Type B pancreatic cell (in vitro differentiated cells): Measurements from ENCODE around the gene DOLPP1. TPM values are rescaled to one million over a fixed set of nuclear protein-coding genes. Genes with fewer than 3 reads are reported as not detected.
A peak's percentile ranks its signal among the peaks of the same experiment; 100 is the strongest.

ENCODE experiments used
- DNase-seq: peaks from one replicate; pipeline ENCODE4 v3.0.0; 2021; ENCODE audit warnings: mixed read lengths; ENCODE audit not compliant: unreplicated experiment; ENCODE audit errors: extremely low spot score
- H3K27ac Mint-ChIP-seq: 2 replicates; pipeline ENCODE4 v1.8.0; 2021; ENCODE audit warnings: mild to moderate bottlenecking, mixed read lengths
- H3K27me3 Mint-ChIP-seq: 2 replicates; pipeline ENCODE4 v1.8.0; 2021; ENCODE audit warnings: mixed read lengths
- H3K36me3 Mint-ChIP-seq: 2 replicates; pipeline ENCODE4 v1.8.0; 2021; ENCODE audit warnings: mixed read lengths
- H3K4me1 Mint-ChIP-seq: one replicate; pipeline ENCODE4 v1.8.0; 2021; ENCODE audit warnings: mixed read lengths; ENCODE audit not compliant: unreplicated experiment
- H3K4me3 Mint-ChIP-seq: 2 replicates; pipeline ENCODE4 v1.8.0; 2021; ENCODE audit warnings: mild to moderate bottlenecking, mixed read lengths
- H3K9me3 Mint-ChIP-seq: 2 replicates; pipeline ENCODE4 v1.8.0; 2021; ENCODE audit warnings: mixed read lengths
- total RNA-seq: library from RNA; stranded (reverse); gene quantifications from 2 replicates; pipeline ENCODE4 v1.2.1, GENCODE V29; 2021; ENCODE audit warnings: low replicate concordance
- TF ChIP-seq, protein P1 (sequence below): fragments of 200-600 bp; sonication (generic); conservative IDR thresholded peaks from 2 replicates; pipeline ENCODE4 v1.5.0; 2021; ENCODE audit warnings: antibody characterized with exemption, mild to moderate bottlenecking

The DOLPP1 gene
- total RNA-seq, 1 donor from 2014 or later = 21.1 TPM

DNA sequence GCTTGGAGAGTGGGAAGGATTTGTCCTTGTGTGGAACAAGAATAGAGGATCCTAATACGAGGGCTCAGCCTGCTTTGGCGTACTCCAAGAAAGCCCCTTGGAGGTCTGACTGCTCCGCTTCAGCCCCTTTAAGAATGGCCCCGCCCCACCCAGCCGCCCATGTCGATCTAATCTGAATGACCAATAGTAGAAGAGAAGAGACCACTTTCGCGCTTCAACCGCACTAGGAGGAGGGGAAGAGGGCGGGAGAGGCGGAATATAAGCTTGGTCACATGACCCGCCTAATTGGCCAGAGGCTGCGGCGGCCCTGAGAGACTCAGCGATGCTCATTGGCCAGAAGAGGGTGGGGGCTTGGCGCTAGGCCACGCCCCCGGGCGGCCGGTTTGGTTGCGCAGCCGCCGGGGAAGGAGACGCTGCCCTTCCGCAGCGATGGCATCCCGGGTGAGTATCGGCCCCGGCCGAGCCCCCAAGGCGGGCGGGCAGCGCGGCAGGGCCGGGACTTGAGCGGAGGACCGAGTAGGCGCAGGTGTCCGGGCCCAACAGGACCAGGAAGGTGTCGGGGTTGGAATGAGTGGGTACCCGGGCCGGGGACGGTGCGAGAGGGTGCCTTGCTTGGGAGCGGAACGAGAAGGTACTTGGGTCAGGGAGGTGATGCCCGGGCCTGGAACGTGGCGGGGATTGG, 44.5 kb upstream of the DOLPP1 start, which contains the start of gene MIGA2:
Gene MIGA2, plus strand, starts transcription at position 386 of the 682 bp plus-strand sequence. CDS start 3,969 bp downstream, outside the sequence.
- no peaks in the 10 kb centered on the region for H3K36me3 Mint-ChIP-seq
- peaks cover 13% of the 10 kb centered on the region for H3K4me1 Mint-ChIP-seq
- TF ChIP-seq, protein P1, sequence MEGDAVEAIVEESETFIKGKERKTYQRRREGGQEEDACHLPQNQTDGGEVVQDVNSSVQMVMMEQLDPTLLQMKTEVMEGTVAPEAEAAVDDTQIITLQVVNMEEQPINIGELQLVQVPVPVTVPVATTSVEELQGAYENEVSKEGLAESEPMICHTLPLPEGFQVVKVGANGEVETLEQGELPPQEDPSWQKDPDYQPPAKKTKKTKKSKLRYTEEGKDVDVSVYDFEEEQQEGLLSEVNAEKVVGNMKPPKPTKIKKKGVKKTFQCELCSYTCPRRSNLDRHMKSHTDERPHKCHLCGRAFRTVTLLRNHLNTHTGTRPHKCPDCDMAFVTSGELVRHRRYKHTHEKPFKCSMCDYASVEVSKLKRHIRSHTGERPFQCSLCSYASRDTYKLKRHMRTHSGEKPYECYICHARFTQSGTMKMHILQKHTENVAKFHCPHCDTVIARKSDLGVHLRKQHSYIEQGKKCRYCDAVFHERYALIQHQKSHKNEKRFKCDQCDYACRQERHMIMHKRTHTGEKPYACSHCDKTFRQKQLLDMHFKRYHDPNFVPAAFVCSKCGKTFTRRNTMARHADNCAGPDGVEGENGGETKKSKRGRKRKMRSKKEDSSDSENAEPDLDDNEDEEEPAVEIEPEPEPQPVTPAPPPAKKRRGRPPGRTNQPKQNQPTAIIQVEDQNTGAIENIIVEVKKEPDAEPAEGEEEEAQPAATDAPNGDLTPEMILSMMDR = no peak
- DNase-seq = peak; percentile 95
- no peaks in the 10 kb centered on the region for H3K27me3 Mint-ChIP-seq
- H3K4me3 Mint-ChIP-seq = peak within 1 kb of the TSS; percentile 96
- H3K9me3 Mint-ChIP-seq = no peaks in the 10 kb centered on the region
- H3K27ac Mint-ChIP-seq = peak within 1 kb of the TSS; percentile 90

DNA sequence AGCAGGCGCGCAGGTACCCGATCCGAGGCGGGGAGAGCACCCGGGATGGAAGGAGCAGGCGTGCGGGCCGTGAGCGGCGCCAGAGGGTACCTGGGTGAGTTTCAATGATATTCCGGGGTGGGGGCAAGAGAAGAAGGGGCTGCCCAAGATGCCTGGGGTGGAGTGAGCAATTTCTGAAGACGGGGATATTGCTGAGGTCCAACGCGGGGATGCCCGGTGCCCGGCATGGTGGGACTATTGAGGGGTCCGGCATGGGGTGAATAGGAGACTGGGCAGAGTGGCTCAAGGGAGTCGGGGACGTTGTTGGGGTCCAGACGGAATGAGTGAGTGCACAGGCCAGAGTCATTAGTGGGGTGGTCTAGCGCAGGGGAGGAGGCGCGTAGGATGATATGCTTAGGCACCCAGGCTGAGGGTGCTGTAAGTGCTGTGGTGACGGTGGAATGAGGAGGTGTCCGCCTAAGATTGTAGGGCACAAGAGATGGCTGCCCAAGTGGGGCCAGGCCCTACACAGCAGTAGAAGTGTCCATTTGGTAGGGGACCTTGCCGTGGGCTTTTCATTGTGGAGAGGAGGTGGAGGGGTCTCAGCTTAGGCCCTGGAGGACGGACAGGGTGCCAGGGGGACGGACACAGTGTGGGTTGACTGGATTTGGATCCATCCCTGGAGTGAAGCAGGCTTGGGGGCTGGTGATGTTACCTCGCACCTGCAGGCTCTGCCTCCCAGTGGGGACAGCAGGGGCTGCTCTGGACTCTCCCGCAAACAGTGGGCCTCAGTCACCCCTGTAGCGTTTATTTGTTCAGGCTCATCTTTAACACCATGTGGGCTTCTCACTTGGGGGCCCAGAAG, 43.8 kb upstream of the DOLPP1 start:
- H3K4me1 Mint-ChIP-seq = peaks cover 13% of the 10 kb centered on the region
- peak overlapping the region; percentile 90 for H3K27ac Mint-ChIP-seq
- H3K36me3 Mint-ChIP-seq = no peaks in the 10 kb centered on the region
- TF ChIP-seq, protein P1 = no peak
- peak overlapping the region; percentile 96 for H3K4me3 Mint-ChIP-seq
- H3K9me3 Mint-ChIP-seq = no peaks in the 10 kb centered on the region
- no peaks in the 10 kb centered on the region for H3K27me3 Mint-ChIP-seq
- DNase-seq = no peak

DNA sequence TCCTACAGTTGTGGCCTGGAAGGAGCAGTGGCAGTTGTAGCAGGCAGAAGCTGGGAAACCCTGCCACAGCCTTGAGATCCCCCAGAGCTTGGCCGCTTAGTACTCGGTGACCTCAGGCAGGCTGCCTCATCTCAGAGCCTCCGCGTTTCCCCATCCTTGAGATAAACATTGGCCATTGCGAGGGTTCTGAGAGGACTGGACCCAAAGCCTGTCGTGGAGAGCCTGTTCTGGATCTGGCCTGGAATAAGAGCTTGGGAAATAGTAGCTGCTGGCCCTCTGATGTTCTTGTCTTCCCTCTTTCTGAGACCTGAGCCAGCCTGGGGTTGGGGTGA, 43.2 kb upstream of the DOLPP1 start:
- Mint-ChIP-seq H3K27me3 (no peaks in the 10 kb centered on the region), H3K27ac (no peak overlapping the region), H3K9me3 (no peaks in the 10 kb centered on the region), H3K4me3 (peak overlapping the region; percentile 96), H3K4me1 (peaks cover 13% of the 10 kb centered on the region), H3K36me3 (peaks cover 3% of the 10 kb centered on the region)
- DNase-seq = no peak
- TF ChIP-seq, protein P1 = no peak

DNA sequence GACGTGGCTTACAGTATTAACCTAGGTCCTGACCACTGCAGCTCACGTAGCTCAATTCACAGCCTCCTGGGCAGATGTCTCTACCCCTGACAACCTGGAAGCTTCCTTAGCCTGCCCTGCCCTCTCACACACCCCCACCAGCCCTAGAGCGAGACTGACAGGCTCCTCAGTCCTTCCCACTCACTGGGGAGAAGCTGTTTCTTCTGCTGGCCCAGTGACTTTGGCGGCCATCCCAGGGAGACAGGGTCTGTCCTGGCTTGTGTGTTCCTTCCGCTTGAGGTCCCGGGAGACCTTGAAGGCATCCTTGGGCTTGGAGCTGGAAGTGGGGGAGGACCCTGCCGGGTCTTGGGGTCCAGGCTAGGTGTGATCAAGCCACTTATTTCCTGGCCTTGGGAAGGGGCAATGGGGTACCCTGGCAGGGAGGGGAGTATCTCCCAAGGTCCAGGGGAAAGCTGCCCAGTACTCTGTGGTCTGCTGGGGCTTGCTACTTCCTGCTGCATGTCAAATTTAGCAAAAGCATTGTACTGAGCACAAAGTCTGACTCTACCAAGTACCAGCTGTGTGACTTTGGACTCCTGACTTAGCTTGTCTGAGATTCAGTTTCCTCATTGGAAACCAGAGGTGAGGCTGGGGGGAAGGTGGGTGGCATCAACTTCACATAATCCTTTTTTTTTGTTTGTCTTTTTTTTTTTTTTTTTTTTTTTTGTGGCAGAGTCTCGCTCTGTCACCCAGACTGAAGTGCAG, 42.6 kb upstream of the DOLPP1 start:
- Mint-ChIP-seq H3K27me3 (no peaks in the 10 kb centered on the region), H3K36me3 (peaks cover 3% of the 10 kb centered on the region), H3K4me3 (peak overlapping the region; percentile 96), H3K9me3 (no peaks in the 10 kb centered on the region), H3K4me1 (peaks cover 13% of the 10 kb centered on the region), H3K27ac (peak overlapping the region; percentile 26)
- TF ChIP-seq, protein P1 = no peak
- no peak for DNase-seq

DNA sequence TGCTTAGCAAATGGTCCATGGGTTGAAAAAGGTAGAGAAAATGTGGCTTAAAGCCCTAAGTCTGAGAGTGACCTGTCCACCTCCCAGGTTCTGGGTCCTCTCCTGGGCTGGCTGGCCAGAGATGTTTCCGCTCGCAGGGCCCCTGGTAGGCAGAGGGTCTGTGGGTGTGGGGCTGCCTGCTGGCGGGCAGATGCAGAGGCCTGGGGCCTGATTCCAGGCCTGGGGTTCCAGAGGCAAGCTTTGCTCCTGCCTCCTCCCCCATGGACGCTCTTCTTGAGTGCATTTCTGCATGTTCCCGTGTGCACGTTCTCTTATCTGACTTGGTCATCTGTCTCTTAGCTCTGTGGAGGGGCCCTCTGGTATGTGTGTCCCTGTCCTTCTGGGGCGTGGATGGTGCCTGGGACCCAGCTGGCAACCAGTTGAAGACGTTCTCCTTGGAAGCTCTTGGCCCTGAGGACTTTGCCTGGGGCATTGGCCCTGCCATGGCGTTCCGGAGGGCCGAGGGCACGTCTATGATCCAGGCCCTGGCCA, 40.7 kb upstream of the DOLPP1 start:
- H3K36me3 Mint-ChIP-seq = peaks cover 3% of the 10 kb centered on the region
- no peak for DNase-seq
- peaks cover 13% of the 10 kb centered on the region for H3K4me1 Mint-ChIP-seq
- H3K4me3 Mint-ChIP-seq = peak overlapping the region; percentile 64
- no peaks in the 10 kb centered on the region for H3K9me3 Mint-ChIP-seq
- no peaks in the 10 kb centered on the region for H3K27me3 Mint-ChIP-seq
- no peak overlapping the region for H3K27ac Mint-ChIP-seq
- TF ChIP-seq, protein P1 = no peak
